Tibial nerve (tissue), 4 donors: Measurements from ENCODE around the gene DGKH. TPM values are rescaled to one million over a fixed set of nuclear protein-coding genes. Genes with fewer than 3 reads are reported as not detected.

Source experiments
- DNase-seq, 2 donors: peaks; one replicate each; pipeline ENCODE4 v3.0.0-alpha.2; 2019; ENCODE audit warnings: low spot score in 2 of 2
- H3K27ac ChIP-seq, 4 donors: fragments of 200-600 bp; sonication (generic) in 3 of 4; one replicate each; pipeline ENCODE4 v1.5.1; 2017 to 2019; ENCODE audit warnings: mild to moderate bottlenecking in 1 of 4
- H3K27me3 ChIP-seq, 2 donors: fragments of 200-600 bp; sonication (generic) in 1 of 2; one replicate each; pipeline versions ENCODE4 v1.5.1 to v1.6.0; 2017 to 2019
- H3K36me3 ChIP-seq, 3 donors: fragments of 200-600 bp; sonication (generic); one replicate each; pipeline ENCODE4 v1.5.1; 2018 to 2019
- H3K4me1 ChIP-seq, 4 donors: fragments of 200-600 bp; sonication (generic) in 3 of 4; one replicate each; pipeline ENCODE4 v1.5.1; 2017 to 2019
- H3K4me3 ChIP-seq, 4 donors: fragments of 200-600 bp; sonication (generic) in 3 of 4; one replicate each; pipeline ENCODE4 v1.5.1; 2017 to 2019; ENCODE audit warnings: mild to moderate bottlenecking in 1 of 4, moderate library complexity in 1 of 4
- H3K9me3 ChIP-seq, 4 donors: fragments of 200-600 bp; sonication (generic) in 3 of 4; one replicate each; pipeline ENCODE4 v1.5.1; 2017 to 2019
- EP300 ChIP-seq, 2 donors: sonication (generic); formaldehyde crosslinking; IDR thresholded peaks; one replicate each; pipeline ENCODE4 v1.6.1; 2017; ENCODE audit warnings: antibody characterized with exemption in 2 of 2, mild to moderate bottlenecking in 1 of 2
- POLR2A ChIP-seq, 2 donors: fragments of 450-650 bp; IDR thresholded peaks; one replicate each; pipeline ENCODE4 v1.6.1; 2017; ENCODE audit warnings: antibody characterized with exemption in 2 of 2, mild to moderate bottlenecking in 2 of 2, moderate library complexity in 2 of 2
- WGBS, 2 donors: methylation state at CpG; one replicate each; pipeline ENCODE4 v1.1.5; 2018; 5-methylcytosine and 5-hydroxymethylcytosine counted together
- total RNA-seq, 4 donors: library from RNA; depleted of rRNA; stranded (reverse); fragments of >200 nt; gene quantifications; one replicate each; pipeline ENCODE4 v1.1.0, GENCODE V29; 2016
- TF ChIP-seq, protein P1 (sequence below), 5 experiments: fragments of 200-600 bp in 3 of 5; fragments of 450-650 bp in 2 of 5; sonication (generic) in 3 of 5; IDR thresholded peaks; one replicate each; pipeline ENCODE4 v1.5.1; 2016 to 2019; ENCODE audit warnings: antibody characterized with exemption in 5 of 5, mild to moderate bottlenecking in 3 of 5, moderate library complexity in 2 of 5

The DGKH gene
- total RNA-seq, 4 donors from 2014 or later = 9.6 to 14.5 (median 12.3) TPM

GRCh38 chr13:42099962-42100675 lies 51.7 kb downstream of the DGKH start:
- H3K4me3 ChIP-seq = no peak overlapping the region
- no peak for TF ChIP-seq POLR2A (IDR thresholded peaks at IDR 0.05)
- TF ChIP-seq, protein P1, sequence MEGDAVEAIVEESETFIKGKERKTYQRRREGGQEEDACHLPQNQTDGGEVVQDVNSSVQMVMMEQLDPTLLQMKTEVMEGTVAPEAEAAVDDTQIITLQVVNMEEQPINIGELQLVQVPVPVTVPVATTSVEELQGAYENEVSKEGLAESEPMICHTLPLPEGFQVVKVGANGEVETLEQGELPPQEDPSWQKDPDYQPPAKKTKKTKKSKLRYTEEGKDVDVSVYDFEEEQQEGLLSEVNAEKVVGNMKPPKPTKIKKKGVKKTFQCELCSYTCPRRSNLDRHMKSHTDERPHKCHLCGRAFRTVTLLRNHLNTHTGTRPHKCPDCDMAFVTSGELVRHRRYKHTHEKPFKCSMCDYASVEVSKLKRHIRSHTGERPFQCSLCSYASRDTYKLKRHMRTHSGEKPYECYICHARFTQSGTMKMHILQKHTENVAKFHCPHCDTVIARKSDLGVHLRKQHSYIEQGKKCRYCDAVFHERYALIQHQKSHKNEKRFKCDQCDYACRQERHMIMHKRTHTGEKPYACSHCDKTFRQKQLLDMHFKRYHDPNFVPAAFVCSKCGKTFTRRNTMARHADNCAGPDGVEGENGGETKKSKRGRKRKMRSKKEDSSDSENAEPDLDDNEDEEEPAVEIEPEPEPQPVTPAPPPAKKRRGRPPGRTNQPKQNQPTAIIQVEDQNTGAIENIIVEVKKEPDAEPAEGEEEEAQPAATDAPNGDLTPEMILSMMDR (IDR thresholded peaks at IDR 0.05) = no peak
- no peak for TF ChIP-seq EP300 (IDR thresholded peaks at IDR 0.05)
- DNase-seq = no peak
- peaks cover 0 to 4% (median 0%) of the 10 kb centered on the region in 3 donors for H3K36me3 ChIP-seq
- H3K27ac ChIP-seq = no peak overlapping the region
- 94 to 98% methylated on average over 9 of the region's 9 CpGs for WGBS, 2 donors
- H3K4me1 ChIP-seq = peaks cover 0 to 5% (median 0%) of the 10 kb centered on the region in 4 donors
- peaks cover 0 to 13% (median 0%) of the 10 kb centered on the region in 4 donors for H3K9me3 ChIP-seq
- H3K27me3 ChIP-seq = no peaks in the 10 kb centered on the region

- H3K27ac ChIP-seq = no peak overlapping the region
- TF ChIP-seq, protein P1 (IDR thresholded peaks at IDR 0.05) = no peak
- TF ChIP-seq POLR2A (IDR thresholded peaks at IDR 0.05) = no peak
- TF ChIP-seq EP300 (IDR thresholded peaks at IDR 0.05) = no peak
- WGBS, 2 donors = 95 to 97% methylated on average over 3 of the region's 3 CpGs
- DNase-seq = no peak
- peaks cover 0 to 5% (median 0%) of the 10 kb centered on the region in 4 donors for H3K4me1 ChIP-seq
- H3K4me3 ChIP-seq = no peak overlapping the region
- H3K27me3 ChIP-seq = no peaks in the 10 kb centered on the region
- peaks cover 0 to 4% (median 0%) of the 10 kb centered on the region in 3 donors for H3K36me3 ChIP-seq
- H3K9me3 ChIP-seq = peaks cover 0 to 13% (median 0%) of the 10 kb centered on the region in 4 donors
Observed at GRCh38 chr13:42100960-42101359, 52.5 kb downstream of the DGKH start.

DNA sequence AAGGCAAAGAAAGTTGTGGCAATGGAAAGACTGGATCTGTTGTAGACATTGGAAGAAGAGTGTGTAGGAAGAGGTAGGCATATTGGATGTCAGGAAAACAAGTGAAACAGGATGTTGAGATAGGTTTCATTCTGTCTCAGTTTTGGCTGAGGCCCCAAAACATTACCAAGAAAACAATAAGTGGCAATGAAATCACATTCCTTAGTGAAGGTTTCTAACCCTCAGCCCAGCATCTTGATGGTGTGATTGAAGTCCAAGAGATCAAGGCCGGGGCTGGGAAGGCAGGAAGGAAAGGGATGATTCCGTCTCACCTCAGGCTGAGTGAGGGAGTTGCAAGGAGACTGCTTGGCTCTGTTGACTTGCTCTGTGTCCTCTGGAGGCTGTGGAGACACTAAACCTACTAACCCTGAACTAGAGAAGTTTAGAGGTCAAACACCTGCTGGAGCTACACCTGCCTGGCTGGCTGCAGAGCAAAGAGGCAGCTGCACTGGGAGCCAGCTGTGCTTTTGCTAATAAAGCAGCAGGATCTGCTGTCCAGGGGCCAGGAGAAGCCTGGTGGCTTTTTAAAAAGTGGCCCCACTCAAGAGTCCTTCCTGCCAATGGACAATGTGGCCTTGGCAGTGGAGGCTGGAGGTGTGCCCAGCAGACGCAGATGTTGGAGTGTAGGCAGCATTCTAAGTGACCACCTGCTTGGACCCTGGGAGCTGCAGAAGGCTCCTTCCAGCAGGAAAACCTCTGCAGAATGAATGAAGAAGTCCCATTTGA lies 53.6 kb downstream of the DGKH start:
- DNase-seq = no peak
- 83 to 87% methylated on average over 3 of the region's 3 CpGs for WGBS, 2 donors
- Histone ChIP-seq H3K4me1 (peaks cover 0 to 5% (median 0%) of the 10 kb centered on the region in 4 donors), H3K36me3 (peaks cover 0 to 4% (median 0%) of the 10 kb centered on the region in 3 donors), H3K27me3 (no peaks in the 10 kb centered on the region), H3K27ac (no peak overlapping the region), H3K9me3 (peaks cover 0 to 13% (median 0%) of the 10 kb centered on the region in 4 donors), H3K4me3 (no peak overlapping the region)
- TF ChIP-seq POLR2A (IDR thresholded peaks at IDR 0.05) (no peak), EP300 (IDR thresholded peaks at IDR 0.05) (no peak)
- TF ChIP-seq, protein P1 (IDR thresholded peaks at IDR 0.05) = no peak

DNA sequence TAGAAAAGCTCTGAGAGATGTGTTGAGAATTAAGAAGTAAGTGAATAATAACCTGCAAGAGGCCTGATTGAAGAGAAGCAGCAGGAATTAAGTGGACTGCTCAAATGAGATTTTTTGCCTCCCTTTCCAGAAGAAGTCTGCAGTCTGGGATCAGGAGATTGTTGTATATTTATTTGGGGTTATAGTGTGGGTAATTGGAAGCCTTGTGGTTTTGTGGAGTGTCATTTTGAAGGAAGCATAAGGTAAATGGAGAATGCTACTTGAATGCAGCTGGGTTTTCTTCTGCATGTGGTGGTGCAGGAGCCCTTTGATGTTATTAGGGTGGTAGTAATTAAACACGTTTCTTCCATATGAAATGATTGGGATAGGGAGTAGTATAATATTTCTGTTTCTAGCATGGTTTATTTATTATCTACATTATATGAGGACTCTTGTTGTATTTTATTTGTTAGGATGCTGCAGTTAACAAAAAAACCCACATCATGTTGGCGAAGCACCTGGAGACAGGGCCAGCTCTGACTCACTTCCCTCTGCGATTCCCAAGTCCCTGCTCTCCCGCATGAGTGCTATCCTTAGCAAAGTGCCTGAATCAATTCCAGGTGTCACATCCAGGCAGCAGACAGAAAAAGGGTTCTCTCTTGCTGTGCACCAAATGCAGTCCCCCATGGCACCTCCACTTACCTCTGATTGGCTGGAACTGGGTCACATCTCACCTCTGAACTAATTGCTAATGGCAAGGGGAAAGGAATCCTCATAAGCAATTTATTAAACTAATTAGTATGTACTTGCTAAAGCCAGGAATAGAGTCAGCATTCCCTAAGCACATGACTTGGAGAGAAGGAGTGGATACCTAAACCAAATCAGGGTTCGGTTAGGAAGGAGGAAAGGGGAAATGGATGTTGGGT lies 54.8 kb downstream of the DGKH start:
- no peak for TF ChIP-seq EP300 (IDR thresholded peaks at IDR 0.05)
- TF ChIP-seq, protein P1 (IDR thresholded peaks at IDR 0.05) = no peak
- TF ChIP-seq POLR2A (IDR thresholded peaks at IDR 0.05) = no peak
- Histone ChIP-seq H3K4me3 (no peak overlapping the region), H3K27me3 (no peaks in the 10 kb centered on the region), H3K36me3 (peaks cover 0 to 4% (median 0%) of the 10 kb centered on the region in 3 donors), H3K4me1 (peaks cover 0 to 5% (median 0%) of the 10 kb centered on the region in 4 donors), H3K9me3 (peaks cover 0 to 13% (median 0%) of the 10 kb centered on the region in 4 donors), H3K27ac (no peak overlapping the region)
- no peak for DNase-seq
- WGBS, 2 donors = 86 to 88% methylated on average over 5 of the region's 5 CpGs
